ENCODE results near the gene KCTD21.

KCTD21 gene

DNA sequence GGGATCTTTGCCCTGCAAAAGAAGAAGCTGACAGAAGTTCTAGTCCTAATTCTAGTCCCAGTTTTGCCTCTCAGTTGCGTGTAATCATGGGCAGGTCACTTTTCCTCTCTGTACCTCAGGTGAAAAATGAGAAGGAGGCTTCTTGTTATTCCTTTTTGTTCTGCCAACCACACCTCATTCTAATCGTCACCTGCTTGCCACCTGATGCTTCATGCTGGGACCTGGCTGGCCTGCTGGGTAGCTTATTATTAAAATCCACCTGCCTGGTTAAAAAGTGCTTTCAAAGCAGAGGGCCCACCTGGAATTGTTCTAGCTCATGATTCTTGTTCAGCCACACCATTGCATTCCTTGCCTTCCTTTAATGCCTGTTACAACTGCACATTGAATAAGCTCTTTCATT lies 40.6 kb downstream of the KCTD21 start:
- FAIRE-seq, result no peak

GRCh38 chr11:78145511-78146025 lies 42.9 kb downstream of the KCTD21 start:
- DNase-seq (ENCODE audit: low spot score), result no peak
- FAIRE-seq, result no peak

More for the DNA sequence above, 40.6 kb downstream of the KCTD21 start:
- no peak for DNase-seq (ENCODE audit: low spot score)

GRCh38 chr11:78140392-78141077 lies 47.9 kb downstream of the KCTD21 start:
- no peak for FAIRE-seq

DNA sequence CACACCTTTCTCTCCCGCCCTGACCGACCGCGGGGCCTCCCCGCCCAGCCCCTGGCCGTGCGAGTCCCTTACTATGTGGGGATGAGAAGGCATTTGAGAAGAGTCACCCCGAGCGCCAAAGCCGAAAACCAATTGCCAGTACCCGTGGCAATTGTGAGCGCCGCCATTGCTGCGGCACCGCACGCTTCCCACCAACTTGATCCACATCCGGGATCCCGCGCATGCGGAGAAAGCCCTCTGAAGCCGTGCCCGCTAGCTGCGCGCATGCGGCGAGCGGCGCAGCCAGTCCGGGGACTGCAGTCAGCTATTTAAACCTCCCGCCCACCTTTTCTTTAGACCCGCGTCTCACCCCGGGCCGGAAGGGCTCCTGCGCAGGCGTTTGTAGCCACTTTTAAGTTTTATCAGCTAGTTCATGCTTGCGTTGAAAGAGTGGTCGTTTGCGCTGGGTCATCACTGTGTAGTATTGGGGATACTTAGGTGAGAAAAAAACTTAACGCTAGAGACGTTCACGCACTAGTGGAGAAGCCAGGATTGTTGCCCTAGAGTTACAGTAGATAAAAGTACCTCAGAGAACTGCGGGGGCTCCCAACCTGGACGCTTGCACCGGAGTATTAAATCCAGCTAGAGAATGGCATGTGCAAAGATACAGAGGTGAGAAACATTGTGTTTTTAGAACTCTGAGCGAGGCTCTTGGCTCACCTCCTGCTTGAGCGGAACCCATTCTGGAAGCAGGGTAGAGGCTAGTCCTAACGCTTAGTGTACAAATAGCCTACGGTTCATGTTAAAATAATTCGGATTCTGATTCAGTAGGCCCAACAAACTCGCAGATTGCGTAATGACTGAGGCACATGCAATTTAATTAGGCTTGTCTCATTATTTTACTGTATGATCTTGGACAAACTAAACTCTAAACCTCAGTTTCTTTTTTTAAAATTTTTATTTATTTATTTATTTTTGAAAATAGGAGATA lies 48.7 kb downstream of the KCTD21 start, which contains the start of gene ALG8:
Gene ALG8, minus strand, starts transcription at position 205 of the 970 bp plus-strand sequence. Its CDS starts 38 bp downstream, at position 167.
- peak; percentile 83 for DNase-seq (ENCODE audit: low spot score)
- FAIRE-seq, result peak; percentile 47

More at GRCh38 chr11:78140392-78141077, 47.9 kb downstream of the KCTD21 start:
- no peak for DNase-seq (ENCODE audit: low spot score)

GRCh38 chr11:78138694-78139421 lies 49.6 kb downstream of the KCTD21 start:
- DNase-seq (ENCODE audit: low spot score), result peak; percentile 54
- no peak for FAIRE-seq

GRCh38 chr11:78138291-78138690 lies 50.1 kb downstream of the KCTD21 start:
- FAIRE-seq (no peak), DNase-seq (ENCODE audit: low spot score) (no peak)

DNA sequence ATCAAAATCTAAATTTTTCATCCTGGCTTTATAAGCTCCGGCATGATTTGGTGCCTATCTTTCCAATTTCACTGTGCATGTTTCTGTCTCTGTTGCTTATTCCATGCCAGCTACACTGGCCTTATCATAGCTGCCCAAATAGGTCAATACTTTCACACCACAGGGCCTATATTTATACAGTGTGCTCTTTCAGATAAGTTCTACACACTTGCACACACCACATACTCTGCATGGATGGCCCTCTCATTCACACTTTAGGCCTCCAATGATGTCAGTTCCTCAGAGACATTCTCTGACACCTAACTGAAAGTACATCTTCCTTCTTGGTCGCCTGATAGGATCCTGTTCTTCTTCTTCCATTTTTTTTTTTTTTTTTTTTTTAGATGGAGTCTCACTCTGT lies 56.0 kb downstream of the KCTD21 start:
- FAIRE-seq (no peak), DNase-seq (ENCODE audit: low spot score) (no peak)

DNA sequence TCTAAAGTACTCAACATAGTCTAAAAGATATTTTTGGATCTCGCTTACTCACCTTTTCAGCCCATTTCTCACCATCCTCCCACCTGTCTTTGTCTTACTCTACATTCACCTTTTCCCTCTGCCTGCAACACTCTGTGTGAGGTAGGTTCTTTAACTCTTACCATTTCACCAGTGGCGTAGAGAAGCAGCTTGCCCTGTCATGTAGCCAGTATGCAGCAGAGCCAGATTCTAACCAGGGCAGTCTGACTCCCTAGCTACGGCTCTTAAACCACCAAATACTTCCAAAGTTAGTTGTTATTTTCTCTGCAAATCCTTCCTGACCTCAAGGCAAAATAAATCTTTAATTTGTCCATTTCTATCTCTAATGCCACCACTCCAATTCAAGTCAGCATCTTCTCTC lies 56.5 kb downstream of the KCTD21 start:
- no peak for DNase-seq (ENCODE audit: low spot score)
- FAIRE-seq, result no peak

DNA sequence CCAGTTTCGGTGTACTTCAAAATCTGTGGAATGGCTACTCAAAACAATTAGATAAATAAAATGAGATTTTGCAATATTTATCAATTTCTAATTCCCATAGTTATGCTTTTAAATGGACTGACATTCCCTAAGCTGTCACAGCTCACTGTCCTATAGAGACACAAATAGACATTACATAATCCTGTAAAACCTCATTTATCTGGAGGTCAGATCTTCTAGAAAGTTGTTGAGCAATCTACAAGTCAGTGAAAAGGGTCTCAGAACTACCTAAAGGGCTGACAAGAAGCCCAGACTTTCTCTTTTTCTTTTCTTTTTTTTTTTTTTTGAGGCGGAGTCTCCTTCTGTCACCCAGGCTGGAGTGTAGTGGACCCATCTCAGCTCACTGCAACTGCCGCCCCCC lies 61.0 kb downstream of the KCTD21 start:
- no peak for FAIRE-seq
- no peak for DNase-seq (ENCODE audit: low spot score)
